AG10803 (cell line): ENCODE measurements around the gene GNG7.

ENCODE experiments used
- DNase-seq: peaks from one replicate; pipeline ENCODE4 v3.0.0; 2010; ENCODE audit warnings: low read depth
- H3K4me3 ChIP-seq: 2 replicates; pipeline ENCODE4 v1.5.1; 2011; ENCODE audit warnings: mild to moderate bottlenecking, low read length, control low read depth
- TF ChIP-seq, protein P1 (sequence below): conservative IDR thresholded peaks from 2 replicates; pipeline ENCODE4 v1.5.1; 2011; ENCODE audit warnings: mild to moderate bottlenecking, low read length, control low read depth, inconsistent platforms

Gene GNG7

DNA sequence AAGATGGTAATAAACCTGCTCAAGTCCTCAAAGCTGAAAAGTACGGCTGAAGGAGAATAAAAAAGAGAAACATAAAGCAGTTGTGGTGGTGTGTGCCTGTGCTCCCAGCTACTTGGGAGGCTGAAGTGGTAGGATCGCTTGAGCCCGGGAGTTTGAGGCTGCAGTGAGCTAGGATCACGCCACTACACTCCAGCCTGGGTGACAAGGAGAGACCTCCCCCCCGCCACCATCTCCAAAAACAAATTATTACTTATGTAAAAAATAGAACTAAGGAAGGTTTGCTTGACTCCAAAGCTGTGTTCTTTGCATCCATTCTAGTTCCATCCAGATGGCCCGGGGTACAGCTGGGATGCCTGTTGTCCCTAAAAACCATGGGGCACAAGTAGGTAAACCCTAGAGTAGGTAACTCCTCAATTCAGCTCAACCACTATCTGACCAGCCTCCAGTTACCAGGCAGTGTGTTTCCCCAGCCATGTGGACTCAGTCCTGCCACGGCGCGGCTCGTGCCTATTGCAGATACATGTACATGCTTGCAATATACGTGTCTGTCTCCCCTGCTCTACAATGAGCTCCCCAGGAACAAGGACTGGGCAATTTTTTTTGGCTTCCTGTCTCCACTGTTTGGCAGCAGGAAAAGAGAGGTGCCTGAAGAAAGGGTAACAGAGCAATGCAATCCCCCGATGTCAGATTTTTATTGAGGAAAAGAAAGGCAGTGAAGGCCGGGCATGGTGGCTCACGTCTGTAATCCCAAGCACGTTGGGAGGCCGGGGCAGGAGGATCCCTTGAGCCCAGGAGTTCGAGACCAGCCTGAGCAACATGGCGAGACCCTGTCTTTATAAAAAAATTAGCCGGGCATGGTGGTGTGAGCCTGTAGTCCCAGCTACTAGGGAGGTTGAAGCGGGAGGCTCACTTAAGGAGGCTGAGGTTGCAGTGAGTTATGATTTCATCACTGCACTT is 101.3 kb downstream of the GNG7 start:
- TF ChIP-seq, protein P1, sequence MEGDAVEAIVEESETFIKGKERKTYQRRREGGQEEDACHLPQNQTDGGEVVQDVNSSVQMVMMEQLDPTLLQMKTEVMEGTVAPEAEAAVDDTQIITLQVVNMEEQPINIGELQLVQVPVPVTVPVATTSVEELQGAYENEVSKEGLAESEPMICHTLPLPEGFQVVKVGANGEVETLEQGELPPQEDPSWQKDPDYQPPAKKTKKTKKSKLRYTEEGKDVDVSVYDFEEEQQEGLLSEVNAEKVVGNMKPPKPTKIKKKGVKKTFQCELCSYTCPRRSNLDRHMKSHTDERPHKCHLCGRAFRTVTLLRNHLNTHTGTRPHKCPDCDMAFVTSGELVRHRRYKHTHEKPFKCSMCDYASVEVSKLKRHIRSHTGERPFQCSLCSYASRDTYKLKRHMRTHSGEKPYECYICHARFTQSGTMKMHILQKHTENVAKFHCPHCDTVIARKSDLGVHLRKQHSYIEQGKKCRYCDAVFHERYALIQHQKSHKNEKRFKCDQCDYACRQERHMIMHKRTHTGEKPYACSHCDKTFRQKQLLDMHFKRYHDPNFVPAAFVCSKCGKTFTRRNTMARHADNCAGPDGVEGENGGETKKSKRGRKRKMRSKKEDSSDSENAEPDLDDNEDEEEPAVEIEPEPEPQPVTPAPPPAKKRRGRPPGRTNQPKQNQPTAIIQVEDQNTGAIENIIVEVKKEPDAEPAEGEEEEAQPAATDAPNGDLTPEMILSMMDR = no peak
- no peak overlapping the region for H3K4me3 ChIP-seq
- no peak for DNase-seq

DNA sequence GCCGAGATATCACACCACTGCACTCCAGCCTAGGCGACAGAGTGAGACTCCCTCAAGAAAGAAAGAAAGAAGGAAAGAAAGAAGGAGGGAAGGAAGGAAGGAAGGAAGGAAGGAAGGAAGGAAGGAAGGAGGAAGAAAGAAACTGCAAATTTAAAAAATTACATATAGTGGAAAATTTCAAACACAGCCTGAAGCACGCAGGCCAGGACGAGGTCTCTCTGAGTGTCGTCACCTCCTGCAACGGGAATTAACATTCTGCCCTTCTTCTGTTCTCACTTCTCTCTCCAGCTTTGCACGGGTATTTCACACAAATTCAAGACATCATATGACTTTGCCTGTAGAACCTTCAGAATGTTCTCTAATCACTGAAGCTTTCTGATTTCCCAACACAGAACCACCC is 108.2 kb downstream of the GNG7 start:
- no peak for DNase-seq
- no peak overlapping the region for H3K4me3 ChIP-seq
- TF ChIP-seq, protein P1 = no peak

GRCh38 chr19:2592824-2593223 is 109.7 kb downstream of the GNG7 start:
- TF ChIP-seq, protein P1 = no peak

GRCh38 chr19:2591537-2592291 is 110.8 kb downstream of the GNG7 start:
- no peak overlapping the region for H3K4me3 ChIP-seq
- no peak for DNase-seq
- TF ChIP-seq, protein P1 = no peak

More at GRCh38 chr19:2592824-2593223, 109.7 kb downstream of the GNG7 start:
- no peak overlapping the region for H3K4me3 ChIP-seq
- no peak for DNase-seq

DNA sequence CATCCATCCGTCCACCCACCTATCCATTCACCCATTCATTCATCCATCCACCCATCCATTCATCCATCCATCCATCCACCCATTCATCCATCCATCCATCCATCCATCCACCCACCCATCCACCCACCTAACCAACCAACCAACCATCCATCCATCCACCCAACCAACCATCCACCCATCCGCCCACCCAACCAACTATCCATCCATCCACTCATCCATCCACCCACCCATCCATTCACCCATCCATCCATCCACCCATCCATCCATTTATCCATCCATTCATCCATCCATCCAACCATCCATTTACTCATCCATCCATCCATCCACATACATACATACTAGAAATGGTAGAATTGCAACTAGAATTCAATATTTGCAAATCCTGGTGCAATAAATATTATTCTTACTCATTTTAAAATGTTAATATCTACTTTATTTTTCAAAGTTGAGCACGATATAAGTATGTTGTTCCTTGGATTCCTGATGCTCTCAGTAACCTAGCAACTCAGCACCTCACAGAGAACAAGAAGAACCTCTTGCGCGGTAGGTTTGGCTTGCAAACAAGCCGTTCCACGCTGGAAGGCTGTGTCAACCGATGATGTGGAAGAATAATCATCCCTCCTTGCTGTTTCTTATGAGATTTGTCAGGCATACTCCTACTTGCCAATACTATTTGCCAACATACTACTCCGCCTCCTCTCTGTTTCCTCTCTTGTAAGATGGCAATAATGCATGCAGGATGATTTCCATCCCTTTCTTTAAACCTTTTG is 111.7 kb downstream of the GNG7 start:
- TF ChIP-seq, protein P1 = no peak
- H3K4me3 ChIP-seq = no peak overlapping the region
- DNase-seq = no peak

DNA sequence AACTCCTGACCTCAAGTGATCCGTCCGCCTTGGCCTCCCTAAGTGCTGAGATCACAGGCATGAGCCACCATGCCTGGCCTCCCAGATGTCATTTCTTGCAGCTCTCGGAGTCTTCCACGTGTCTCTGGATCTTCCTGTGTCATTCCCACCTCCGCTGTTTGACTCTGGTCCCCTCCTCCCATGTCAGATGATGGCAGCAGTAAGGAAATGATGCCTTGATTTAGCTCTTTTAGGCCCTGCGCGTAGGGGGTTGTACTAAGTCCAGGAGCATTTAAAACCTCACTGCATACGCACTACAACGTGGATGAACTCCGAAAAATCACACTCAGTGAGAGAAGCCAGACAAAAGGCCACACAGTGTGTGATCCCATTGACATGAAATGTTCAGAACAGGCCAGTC is 113.1 kb downstream of the GNG7 start:
- H3K4me3 ChIP-seq = no peak overlapping the region
- TF ChIP-seq, protein P1 = no peak
- DNase-seq = no peak
